GM23248 (cell line): Measurements from ENCODE around the gene DMTF1.

Experiments
- EZH2 ChIP-seq: fragments of 200-600 bp; sonication (generic); IDR thresholded peaks from 2 replicates; pipeline ENCODE4 v1.6.1; 2018; ENCODE audit warnings: antibody characterized with exemption, mild to moderate bottlenecking; ENCODE audit not compliant: insufficient read depth, poor library complexity, severe bottlenecking
- EZH2phosphoT487 ChIP-seq: fragments of 200-600 bp; sonication (generic); IDR thresholded peaks from 2 replicates; pipeline ENCODE4 v1.6.1; 2018; ENCODE audit warnings: antibody characterized with exemption, moderate library complexity, mild to moderate bottlenecking, low read depth; ENCODE audit not compliant: insufficient read depth

- no peak for TF ChIP-seq EZH2
- no peak for TF ChIP-seq EZH2phosphoT487
These were observed 19.2 kb downstream of the DMTF1 start for GRCh38 chr7:87171282-87171934.
